ENCODE measurements around the gene CD180. TPM values are rescaled to one million over a fixed set of nuclear protein-coding genes. Genes with fewer than 3 reads are reported as not detected.

The CD180 gene
- total RNA-seq, 2 experiments from 2014 or later, result 0.75 to 0.88 TPM

- peaks cover 33% of the 10 kb centered on the region for H3K36me3 Mint-ChIP-seq (ENCODE audit: low read depth)
- ChIA-PET CTCF (no interaction called here), POLR2A (no interaction called here)
- H3K4me1 Mint-ChIP-seq, result no peaks in the 10 kb centered on the region
- H3K27me3 Mint-ChIP-seq, result no peaks in the 10 kb centered on the region
- H3K9me3 Mint-ChIP-seq, result no peaks in the 10 kb centered on the region
- no peak for DNase-seq
- no peak overlapping the region for H3K27ac Mint-ChIP-seq
- H3K4me3 Mint-ChIP-seq, result no peak overlapping the region
Observed at GRCh38 chr5:67135381-67135984, 61.1 kb downstream of the CD180 start.

- no peak overlapping the region for H3K4me3 Mint-ChIP-seq
- H3K4me1 Mint-ChIP-seq, result no peaks in the 10 kb centered on the region
- CTCF ChIA-PET, result no interaction called here
- POLR2A ChIA-PET, result no interaction called here
- H3K27ac Mint-ChIP-seq, result no peak overlapping the region
- no peaks in the 10 kb centered on the region for H3K27me3 Mint-ChIP-seq
- H3K36me3 Mint-ChIP-seq (ENCODE audit: low read depth), result peaks cover 29% of the 10 kb centered on the region
- DNase-seq, result no peak
- no peaks in the 10 kb centered on the region for H3K9me3 Mint-ChIP-seq
Observed at GRCh38 chr5:67133776-67134175, 62.8 kb downstream of the CD180 start.

- Mint-ChIP-seq H3K27me3 (no peaks in the 10 kb centered on the region), H3K4me3 (no peak overlapping the region), H3K36me3 (ENCODE audit: low read depth) (peaks cover 34% of the 10 kb centered on the region), H3K9me3 (no peaks in the 10 kb centered on the region), H3K4me1 (no peaks in the 10 kb centered on the region), H3K27ac (no peak overlapping the region)
- ChIA-PET POLR2A (no interaction called here), CTCF (no interaction called here)
- DNase-seq, result no peak
Observed at GRCh38 chr5:67133217-67133616, 63.4 kb downstream of the CD180 start.

- Mint-ChIP-seq H3K9me3 (peaks cover 6% of the 10 kb centered on the region), H3K4me1 (peaks cover 8% of the 10 kb centered on the region), H3K27ac (no peak overlapping the region), H3K27me3 (no peaks in the 10 kb centered on the region), H3K4me3 (no peak overlapping the region), H3K36me3 (ENCODE audit: low read depth) (peaks cover 53% of the 10 kb centered on the region)
- DNase-seq, result no peak
- POLR2A ChIA-PET, result no interaction called here
- CTCF ChIA-PET, result no interaction called here
Observed at GRCh38 chr5:67129768-67130167, 66.8 kb downstream of the CD180 start.

All from activated CD4-positive, alpha-beta memory T cell treated with anti-CD3 and anti-CD28 coated beads, Interleukin-2, amount 10 ng/mL, durations not matched to agents 7 days and 5 days (primary cell).